Trophoblast cell (in vitro differentiated cells and primary cell): Measurements from ENCODE around the gene PLK5. TPM values are rescaled to one million over a fixed set of nuclear protein-coding genes. Genes with fewer than 3 reads are reported as not detected.
"Not testable (repeated sequence)": the region's sequence is repeated elsewhere in the genome, so short reads cannot be mapped to it uniquely, and the experiment has no call there.

Experiments used
- DNase-seq, 2 donors: peaks; one replicate each; pipeline ENCODE4 v3.0.0-alpha.2; 2016
- H2AFZ ChIP-seq: 2 replicates; pipeline ENCODE4 v1.6.1; 2013; ENCODE audit warnings: low read length, moderate library complexity, mild to moderate bottlenecking; ENCODE audit not compliant: insufficient read depth, poor library complexity
- H2AK5ac ChIP-seq: 2 replicates; pipeline ENCODE4 v1.6.1; 2013; ENCODE audit warnings: mild to moderate bottlenecking, low read length
- H2BK120ac ChIP-seq: 2 replicates; pipeline ENCODE4 v1.6.1; 2013; ENCODE audit warnings: low read length, mild to moderate bottlenecking, moderate library complexity; ENCODE audit not compliant: insufficient read depth, poor library complexity
- H2BK12ac ChIP-seq: 2 replicates; pipeline ENCODE4 v1.6.1; 2013; ENCODE audit warnings: mild to moderate bottlenecking, low read length, moderate library complexity
- H2BK5ac ChIP-seq: 2 replicates; pipeline ENCODE4 v1.6.1; 2013; ENCODE audit warnings: low read length, low read depth, moderate library complexity, mild to moderate bottlenecking; ENCODE audit not compliant: poor library complexity
- H3K14ac ChIP-seq: 2 replicates; pipeline ENCODE4 v1.6.1; 2013; ENCODE audit warnings: mild to moderate bottlenecking, low read length
- H3K18ac ChIP-seq: 2 replicates; pipeline ENCODE4 v1.6.1; 2013; ENCODE audit warnings: mild to moderate bottlenecking, low read length
- H3K23ac ChIP-seq: 2 replicates; pipeline ENCODE4 v1.6.1; 2013; ENCODE audit warnings: low read length
- H3K27ac ChIP-seq: 2 replicates; pipeline ENCODE4 v1.5.1; 2013; ENCODE audit warnings: low read depth, mild to moderate bottlenecking, inconsistent platforms, low read length, moderate library complexity
- H3K27me3 ChIP-seq: 2 replicates; pipeline ENCODE4 v1.6.1; 2013; ENCODE audit warnings: inconsistent platforms, mild to moderate bottlenecking, low read length, moderate library complexity; ENCODE audit not compliant: insufficient read depth
- H3K36me3 ChIP-seq, 2 experiments: 1 replicate in 1 of 2; 2 replicates in 1 of 2; pipeline ENCODE4 v1.6.1; 2013; ENCODE audit warnings: low read length in 2 of 2, mild to moderate bottlenecking in 2 of 2, moderate library complexity in 1 of 2; ENCODE audit not compliant: insufficient read depth in 2 of 2, control insufficient read depth in 1 of 2
- H3K4ac ChIP-seq: 2 replicates; pipeline ENCODE4 v1.6.1; 2013; ENCODE audit warnings: low read depth, mild to moderate bottlenecking, low read length, moderate library complexity
- H3K4me1 ChIP-seq, 2 experiments: 1 replicate in 1 of 2; 2 replicates in 1 of 2; pipeline ENCODE4 v1.6.1; 2013; ENCODE audit warnings: low read length in 2 of 2, mild to moderate bottlenecking in 2 of 2, moderate library complexity in 1 of 2; ENCODE audit not compliant: insufficient read depth in 2 of 2, control insufficient read depth in 1 of 2
- H3K4me2 ChIP-seq: 2 replicates; pipeline ENCODE4 v1.6.1; 2013; ENCODE audit warnings: inconsistent platforms, mild to moderate bottlenecking, low read length, moderate library complexity
- H3K4me3 ChIP-seq: 2 replicates; pipeline ENCODE4 v1.5.1; 2013; ENCODE audit warnings: mild to moderate bottlenecking, low read depth, low read length, inconsistent platforms
- H3K79me1 ChIP-seq: one replicate; pipeline ENCODE4 v1.6.1; 2013; ENCODE audit warnings: low read length
- H3K79me2 ChIP-seq: 2 replicates; pipeline ENCODE4 v1.6.1; 2013; ENCODE audit warnings: low read length, mild to moderate bottlenecking; ENCODE audit not compliant: control insufficient read depth, insufficient read depth, poor library complexity
- H3K9ac ChIP-seq: 2 replicates; pipeline ENCODE4 v1.6.1; 2013; ENCODE audit warnings: mild to moderate bottlenecking, low read length
- H3K9me3 ChIP-seq: 2 replicates; pipeline ENCODE4 v1.6.1; 2013; ENCODE audit warnings: low read depth, mild to moderate bottlenecking, control low read depth, inconsistent platforms, low read length; ENCODE audit not compliant: insufficient read depth
- H4K12ac ChIP-seq: 2 replicates; pipeline ENCODE4 v1.6.1; 2013; ENCODE audit warnings: low read depth, mild to moderate bottlenecking, low read length, moderate library complexity
- H4K8ac ChIP-seq: 2 replicates; pipeline ENCODE4 v1.6.1; 2013; ENCODE audit warnings: low read depth, mild to moderate bottlenecking, low read length, moderate library complexity
- H4K91ac ChIP-seq: one replicate; pipeline ENCODE4 v1.6.1; 2013; ENCODE audit warnings: low read depth, mild to moderate bottlenecking, low read length, moderate library complexity
- WGBS: extraction: QIAGEN DNeasy Blood & Tissue Kit; methylation state at CpG from one replicate; pipeline ENCODE4 v1.1.7; 2013; ENCODE audit warnings: missing lambda C conversion rate; ENCODE audit not compliant: insufficient read length, insufficient coverage; ENCODE audit errors: extremely low coverage; 5-methylcytosine and 5-hydroxymethylcytosine counted together
- polyA plus RNA-seq: library from polyadenylated mRNA; stranded (reverse); fragments of 200-250 nt; gene quantifications from 2 replicates; pipeline ENCODE4 v1.2.3, GENCODE V29; 2013

The PLK5 gene, protein sequence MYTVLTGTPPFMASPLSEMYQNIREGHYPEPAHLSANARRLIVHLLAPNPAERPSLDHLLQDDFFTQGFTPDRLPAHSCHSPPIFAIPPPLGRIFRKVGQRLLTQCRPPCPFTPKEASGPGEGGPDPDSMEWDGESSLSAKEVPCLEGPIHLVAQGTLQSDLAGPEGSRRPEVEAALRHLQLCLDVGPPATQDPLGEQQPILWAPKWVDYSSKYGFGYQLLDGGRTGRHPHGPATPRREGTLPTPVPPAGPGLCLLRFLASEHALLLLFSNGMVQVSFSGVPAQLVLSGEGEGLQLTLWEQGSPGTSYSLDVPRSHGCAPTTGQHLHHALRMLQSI
- 0.01 TPM in 1 of 2 replicates, not detected in the other for polyA plus RNA-seq

GRCh38 chr19:1523412-1524286 is at the start of gene PLK5:
Gene PLK5 (plus strand): TSS chr19:1524077. CDS start chr19:1526997, 2,920 bp downstream.
- no peak for DNase-seq
- H3K9me3 ChIP-seq, result peaks cover 19% of the 10 kb centered on the region
- no peak within 1 kb of the TSS for H4K91ac ChIP-seq
- no peak within 1 kb of the TSS for H3K9ac ChIP-seq
- H2BK12ac ChIP-seq, result no peak within 1 kb of the TSS
- no peak within 1 kb of the TSS for H4K12ac ChIP-seq
- no peak within 1 kb of the TSS for H3K14ac ChIP-seq
- no peak within 1 kb of the TSS for H3K18ac ChIP-seq
- no peaks in the 10 kb centered on the region for H3K36me3 ChIP-seq
- H3K79me2 ChIP-seq, result no peaks in the 10 kb centered on the region
- no peak within 1 kb of the TSS for H2BK120ac ChIP-seq
- no peak within 1 kb of the TSS for H3K4ac ChIP-seq
- H3K79me1 ChIP-seq, result no peaks in the 10 kb centered on the region
- H3K27me3 ChIP-seq, result peaks cover 20% of the 10 kb centered on the region
- H2AK5ac ChIP-seq, result no peak within 1 kb of the TSS
- peak within 1 kb of the TSS; percentile 51 for H3K4me2 ChIP-seq
- no peak within 1 kb of the TSS for H2AFZ ChIP-seq
- no peak within 1 kb of the TSS for H2BK5ac ChIP-seq
- WGBS, result no CpG with 5 or more reads among the region's 92 CpGs
- no peak within 1 kb of the TSS for H4K8ac ChIP-seq
- peak within 1 kb of the TSS; percentile 49 for H3K4me3 ChIP-seq
- no peak within 1 kb of the TSS for H3K27ac ChIP-seq
- no peak within 1 kb of the TSS for H3K23ac ChIP-seq
- no peaks in the 10 kb centered on the region for H3K4me1 ChIP-seq

- no peak overlapping the region for H2BK5ac ChIP-seq
- no peak overlapping the region for H3K4me3 ChIP-seq
- no peak overlapping the region for H2BK120ac ChIP-seq
- H4K8ac ChIP-seq, result no peak overlapping the region
- no peak overlapping the region for H3K23ac ChIP-seq
- no peak overlapping the region for H3K27ac ChIP-seq
- no peak for DNase-seq
- no peak overlapping the region for H3K18ac ChIP-seq
- H3K27me3 ChIP-seq, result peaks cover 24% of the 10 kb centered on the region
- no peak overlapping the region for H4K91ac ChIP-seq
- no peak overlapping the region for H3K4ac ChIP-seq
- H3K4me2 ChIP-seq, result no peak overlapping the region
- H2AFZ ChIP-seq, result no peak overlapping the region
- H3K4me1 ChIP-seq, result peaks cover 3 to 18% of the 10 kb centered on the region in 2 experiments
- peaks cover 8% of the 10 kb centered on the region for H3K79me1 ChIP-seq
- peaks cover 11 to 23% of the 10 kb centered on the region in 2 experiments for H3K36me3 ChIP-seq
- H3K79me2 ChIP-seq, result peaks cover 4% of the 10 kb centered on the region
- H4K12ac ChIP-seq, result no peak overlapping the region
- no peak overlapping the region for H2AK5ac ChIP-seq
- no peak overlapping the region for H2BK12ac ChIP-seq
- no peak overlapping the region for H3K9ac ChIP-seq
- H3K9me3 ChIP-seq, result peaks cover 8% of the 10 kb centered on the region
- H3K14ac ChIP-seq, result no peak overlapping the region
- no CpG with 5 or more reads among the region's 26 CpGs for WGBS
Observed at GRCh38 chr19:1474765-1475351, 49.0 kb upstream of the PLK5 start.

GRCh38 chr19:1475751-1476437 is 48.0 kb upstream of the PLK5 start:
- WGBS, result no CpG with 5 or more reads among the region's 31 CpGs
- Histone ChIP-seq H3K23ac (no peak overlapping the region), H4K91ac (no peak overlapping the region), H2BK5ac (no peak overlapping the region), H3K9ac (no peak overlapping the region), H3K79me2 (peaks cover 4% of the 10 kb centered on the region), H3K4ac (no peak overlapping the region), H3K4me3 (no peak overlapping the region), H2AFZ (no peak overlapping the region), H3K4me2 (no peak overlapping the region), H3K27ac (no peak overlapping the region), H3K9me3 (peaks cover 4% of the 10 kb centered on the region), H3K4me1 (peaks cover 0 to 8% of the 10 kb centered on the region in 2 experiments), H4K8ac (no peak overlapping the region), H3K79me1 (peaks cover 8% of the 10 kb centered on the region), H3K27me3 (peaks cover 14% of the 10 kb centered on the region), H3K14ac (no peak overlapping the region), H3K36me3 (peaks cover 11 to 23% of the 10 kb centered on the region in 2 experiments), H2BK12ac (no peak overlapping the region), H4K12ac (no peak overlapping the region), H2BK120ac (no peak overlapping the region), H2AK5ac (no peak overlapping the region), H3K18ac (no peak overlapping the region)
- DNase-seq, result no peak

- H2BK5ac ChIP-seq, H2BK12ac ChIP-seq, H3K4me1 ChIP-seq, H3K79me2 ChIP-seq, H3K27ac ChIP-seq, H3K79me1 ChIP-seq, H3K9me3 ChIP-seq, H4K91ac ChIP-seq, H3K18ac ChIP-seq, H3K14ac ChIP-seq, H2BK120ac ChIP-seq, H2AK5ac ChIP-seq, H2AFZ ChIP-seq, H3K4me2 ChIP-seq, H3K23ac ChIP-seq, H3K4ac ChIP-seq, H3K27me3 ChIP-seq, H4K12ac ChIP-seq, H3K4me3 ChIP-seq, DNase-seq, H4K8ac ChIP-seq: not testable (repeated sequence)
- H3K36me3 ChIP-seq, result peaks cover 11 to 23% of the 10 kb centered on the region in 2 experiments
- peak overlapping the region; percentile 65 for H3K9ac ChIP-seq
- no CpG with 5 or more reads among the region's 9 CpGs for WGBS
Observed at GRCh38 chr19:1477056-1477455, 46.8 kb upstream of the PLK5 start.
